B cell (primary cell): ENCODE results near the gene AGPAT3. TPM values are rescaled to one million over a fixed set of nuclear protein-coding genes. Genes with fewer than 3 reads are reported as not detected.

Source experiments
- ATAC-seq: fragments of 200-7000 bp; cut with Tn5 transposase; one replicate; pipeline ENCODE4 v1.10.0; 2021; ENCODE audit warnings: low read depth, mild to moderate bottlenecking, moderate number of reproducible peaks, moderate library complexity
- CTCF ChIA-PET: fragments of 350-600 bp; sonication (Branson Sonifier 250); formaldehyde crosslinking; loops from one replicate; lab custom pipeline; 2021; ENCODE audit warnings: antibody characterized with exemption, inconsistent platforms; lab: Charles Lee
- POLR2A ChIA-PET: fragments of 350-600 bp; sonication (Branson Sonifier 250); formaldehyde crosslinking; loops from one replicate; lab custom pipeline; 2021; ENCODE audit warnings: antibody characterized with exemption; lab: Charles Lee
- DNase-seq: peaks from one replicate; pipeline ENCODE4 v3.0.0; 2013
- H2AFZ ChIP-seq: 2 replicates; pipeline ENCODE4 v1.6.1; 2012; ENCODE audit warnings: mild to moderate bottlenecking, low read depth, low read length; ENCODE audit not compliant: insufficient read depth, poor library complexity, severe bottlenecking
- H3K27ac ChIP-seq, 2 donors: 1 replicate in 1 of 2; 2 replicates in 1 of 2; pipeline ENCODE4 v1.5.1; 2012 to 2013; ENCODE audit warnings: low read length in 2 of 2, mild to moderate bottlenecking in 2 of 2, moderate library complexity in 1 of 2
- H3K27me3 ChIP-seq, 4 experiments: fragments of 200-600 bp in 1 of 4; sonication (generic) in 1 of 4; replicated peaks in 1 of 4; 1 replicate in 2 of 4; 2 replicates in 2 of 4; pipeline versions ENCODE4 v1.6.1 to v1.7.0; 2013 to 2016; ENCODE audit warnings: low read length in 3 of 4, mild to moderate bottlenecking in 2 of 4, mixed read lengths in 1 of 4, moderate library complexity in 1 of 4; ENCODE audit not compliant: insufficient read depth in 4 of 4, control insufficient read depth in 3 of 4; ENCODE audit errors: control extremely low read depth in 1 of 4
- H3K36me3 ChIP-seq, 2 experiments: replicated peaks in 1 of 2; 1 replicate in 1 of 2; 2 replicates in 1 of 2; pipeline versions ENCODE4 v1.6.1 to v1.7.1; 2013; ENCODE audit warnings: low read length in 1 of 2; ENCODE audit not compliant: insufficient read depth in 2 of 2, control insufficient read depth in 1 of 2; ENCODE audit errors: control extremely low read depth in 1 of 2, extremely low read depth in 1 of 2
- H3K4me1 ChIP-seq, 2 donors: fragments of 200-600 bp in 1 of 2; sonication (generic) in 1 of 2; 1 replicate in 1 of 2; 2 replicates in 1 of 2; pipeline versions ENCODE4 v1.5.1 to v1.6.1; 2013 to 2017; ENCODE audit warnings: low read length in 2 of 2; ENCODE audit not compliant: control insufficient read depth in 2 of 2, insufficient read depth in 2 of 2
- H3K4me2 ChIP-seq: replicated peaks from 2 replicates; pipeline ENCODE3; 2012; ENCODE audit warnings: mild to moderate bottlenecking, low read depth, low read length; ENCODE audit not compliant: poor library complexity, severe bottlenecking
- H3K4me3 ChIP-seq, 5 experiments: fragments of 200-600 bp in 1 of 5; sonication (generic) in 1 of 5; 1 replicate in 3 of 5; 2 replicates in 2 of 5; pipeline versions ENCODE4 v1.5.1 to v1.7.0; 2011 to 2016; ENCODE audit warnings: low read length in 4 of 5, mild to moderate bottlenecking in 4 of 5, low read depth in 2 of 5, control low read depth in 1 of 5, moderate library complexity in 1 of 5; ENCODE audit not compliant: insufficient read depth in 1 of 5; ENCODE audit errors: control extremely low read depth in 1 of 5, extremely low read depth in 1 of 5
- H3K79me2 ChIP-seq: fragments of 200-600 bp; sonication (generic); one replicate; pipeline ENCODE4 v1.6.0; 2016; ENCODE audit warnings: low read length; ENCODE audit not compliant: control insufficient read depth, insufficient read depth
- H3K9ac ChIP-seq: fragments of 200-600 bp; sonication (generic); 2 replicates; pipeline ENCODE4 v1.6.1; 2017; ENCODE audit warnings: mild to moderate bottlenecking, low read length, moderate library complexity
- H3K9me3 ChIP-seq, 3 donors: one replicate each; pipeline versions ENCODE4 v1.6.1 to v1.7.1; 2013; ENCODE audit warnings: low read length in 2 of 3; ENCODE audit not compliant: control insufficient read depth in 2 of 3, insufficient read depth in 1 of 3; ENCODE audit errors: control extremely low read depth in 1 of 3
- H4K20me1 ChIP-seq: 2 replicates; pipeline ENCODE4 v1.6.0; 2012; ENCODE audit warnings: mild to moderate bottlenecking, low read length; ENCODE audit not compliant: insufficient read depth, control insufficient read depth, poor library complexity, severe bottlenecking
- H3K27ac Mint-ChIP-seq: one replicate; pipeline ENCODE4 v1.8.0; 2021; ENCODE audit warnings: mixed read lengths
- H3K27me3 Mint-ChIP-seq: one replicate; pipeline ENCODE4 v1.8.0; 2021; ENCODE audit warnings: mixed read lengths
- H3K4me1 Mint-ChIP-seq: one replicate; pipeline ENCODE4 v1.8.0; 2021; ENCODE audit warnings: mixed read lengths
- H3K4me3 Mint-ChIP-seq: one replicate; pipeline ENCODE4 v1.8.0; 2021; ENCODE audit warnings: mixed read lengths
- H3K9me3 Mint-ChIP-seq: one replicate; pipeline ENCODE4 v1.8.0; 2022; ENCODE audit warnings: mixed read lengths; ENCODE audit not compliant: insufficient read depth
- CTCF ChIP-seq: fragments of 200-600 bp; IDR thresholded peaks from one replicate; pipeline ENCODE4 v1.8.0; 2022; ENCODE audit warnings: antibody characterized with exemption, mild to moderate bottlenecking
- EZH2 ChIP-seq: IDR thresholded peaks from 2 replicates; pipeline ENCODE4 v1.6.1; 2012; ENCODE audit warnings: borderline replicate concordance, low read depth, mild to moderate bottlenecking, moderate library complexity, low read length; ENCODE audit not compliant: insufficient read depth, poor library complexity, severe bottlenecking
- WGBS: methylation state at CpG from one replicate; pipeline ENCODE4 v1.1.5; 2013; ENCODE audit warnings: missing lambda C conversion rate; ENCODE audit not compliant: insufficient coverage; 5-methylcytosine and 5-hydroxymethylcytosine counted together
- intact Hi-C: fragments of 100-400 bp; cut with micrococcal nuclease; formaldehyde crosslinking; loops from one replicate; pipeline ENCODE4 v1.10.0; 2022
- polyA plus RNA-seq: library from polyadenylated mRNA; depleted of rRNA; stranded (reverse); fragments of >200 nt; gene quantifications from 2 replicates; pipeline ENCODE4 v1.2.3, GENCODE V29; 2012
- total RNA-seq, 2 donors: library from RNA; stranded (reverse); fragments of 120-200 nt in 1 of 2; gene quantifications; 1 replicate in 1 of 2; 2 replicates in 1 of 2; pipeline versions ENCODE4 v1.2.3 to v1.2.4, GENCODE V29; 2013 to 2022

Gene AGPAT3
- total and polyA plus RNA-seq, 2 donors (not counting 1 experiment from before 2014, with no cell fraction given): 14.3 to 49.3 TPM

GRCh38 chr21:44018127-44018526, 153.1 kb downstream of the AGPAT3 start:
- ATAC-seq (no peak), DNase-seq (no peak)
- Mint-ChIP-seq H3K9me3 (no peaks in the 10 kb centered on the region), H3K4me3 (peak overlapping the region; percentile 26), H3K27ac (no peak overlapping the region), H3K27me3 (no peaks in the 10 kb centered on the region), H3K4me1 (peaks cover 71% of the 10 kb centered on the region)
- intact Hi-C loops: loop anchor here (10.0 kb wide), 2 partner anchors 287 to 857 kb away; partner anchors contain the start of genes PFKL and PTTG1IP
- no peak overlapping the region for H3K4me3 ChIP-seq
- no peak overlapping the region for H2AFZ ChIP-seq
- H3K27me3 ChIP-seq: no peaks in the 10 kb centered on the region
- no peaks in the 10 kb centered on the region for H3K36me3 ChIP-seq
- 100% methylated on average over 4 of the region's 5 CpGs for WGBS
- peaks cover 100% of the 10 kb centered on the region for H3K79me2 ChIP-seq
- no peak overlapping the region for H3K27ac ChIP-seq
- no peak overlapping the region for H3K4me2 ChIP-seq
- H4K20me1 ChIP-seq: peaks cover 97% of the 10 kb centered on the region
- TF ChIP-seq CTCF: no peak
- no peak for TF ChIP-seq EZH2
- peaks cover 60 to 69% of the 10 kb centered on the region in 2 donors for H3K4me1 ChIP-seq
- no peak overlapping the region for H3K9ac ChIP-seq
- CTCF ChIA-PET: interaction anchor here (0.7 kb wide), 1 partner anchor 41 kb away, joined by 5 read pairs; no protein-coding TSS in a partner anchor
- POLR2A ChIA-PET: no interaction called here
- H3K9me3 ChIP-seq: no peaks in the 10 kb centered on the region

DNA sequence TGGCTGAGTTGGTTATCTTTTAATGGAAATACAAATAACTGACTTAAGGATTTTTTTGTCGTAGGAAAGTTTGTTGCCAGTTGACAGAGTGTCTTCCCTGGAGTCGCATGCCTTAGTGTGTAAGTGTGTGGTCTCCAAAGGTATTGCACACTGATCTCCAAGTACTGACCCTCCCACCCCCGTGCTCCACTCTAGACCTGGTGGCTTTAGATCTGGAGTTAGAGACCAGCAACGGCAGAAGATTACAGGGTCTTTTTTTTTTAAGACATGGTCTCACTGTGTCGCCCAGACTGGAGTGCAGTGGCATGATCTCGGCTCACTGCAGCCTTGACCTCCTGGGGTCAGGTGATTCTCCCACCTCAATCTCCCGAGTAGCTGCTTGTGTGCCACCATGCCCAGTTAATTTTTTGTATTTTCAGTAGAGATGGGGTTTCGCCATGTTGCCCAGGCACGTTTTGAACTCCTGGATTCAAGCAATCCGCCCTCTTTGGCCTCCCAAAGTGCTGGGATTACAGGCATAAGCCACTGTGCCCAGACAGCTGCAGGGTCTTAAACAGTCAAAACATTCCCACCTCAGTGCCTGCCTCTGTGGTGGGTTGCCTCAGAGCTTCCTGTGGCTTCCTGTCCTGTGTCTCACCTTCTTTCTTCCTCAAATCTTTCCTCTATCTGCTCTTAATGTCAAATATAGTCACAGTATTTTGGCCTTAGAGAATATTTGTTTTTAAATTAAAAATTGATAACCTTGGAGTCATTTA, 154.0 kb downstream of the AGPAT3 start:
- no peak overlapping the region for H3K4me3 ChIP-seq
- DNase-seq: no peak
- ATAC-seq: no peak
- peak overlapping the region; percentile 50 for H3K27ac Mint-ChIP-seq
- H3K4me1 Mint-ChIP-seq: peaks cover 67% of the 10 kb centered on the region
- peaks cover 100% of the 10 kb centered on the region for H3K79me2 ChIP-seq
- H3K9me3 ChIP-seq: no peaks in the 10 kb centered on the region
- H3K36me3 ChIP-seq: no peaks in the 10 kb centered on the region
- H3K4me3 Mint-ChIP-seq: peak overlapping the region; percentile 18
- intact Hi-C loops: loop anchor here (10.0 kb wide), 2 partner anchors 286 to 856 kb away; partner anchors contain the start of genes PFKL and PTTG1IP
- TF ChIP-seq EZH2: no peak
- no peak for TF ChIP-seq CTCF
- H2AFZ ChIP-seq: no peak overlapping the region
- CTCF ChIA-PET: no interaction called here
- peaks cover 97% of the 10 kb centered on the region for H4K20me1 ChIP-seq
- H3K4me2 ChIP-seq: peak overlapping the region; percentile 35
- no peaks in the 10 kb centered on the region for H3K27me3 Mint-ChIP-seq
- H3K27ac ChIP-seq: peak overlapping the region in 1 of 2 donors; percentile 57
- WGBS: 62% methylated on average over 8 of the region's 10 CpGs
- no peaks in the 10 kb centered on the region for H3K27me3 ChIP-seq
- no peaks in the 10 kb centered on the region for H3K9me3 Mint-ChIP-seq
- POLR2A ChIA-PET: no interaction called here
- H3K4me1 ChIP-seq: peaks cover 52 to 69% of the 10 kb centered on the region in 2 donors
- H3K9ac ChIP-seq: no peak overlapping the region
